SKM-1 treated with dmso at 0.1 percent for 144 hours (cell line): Measurements from ENCODE around the gene MCF2L.
"Not testable (repeated sequence)": the region's sequence is repeated elsewhere in the genome, so short reads cannot be mapped to it uniquely, and the experiment has no call there.

Experiments
- DNase-seq: peaks from one replicate; lab custom pipeline; 2025; ENCODE audit not compliant: unreplicated experiment; lab: John Stamatoyannopoulos, UW

MCF2L gene

DNA sequence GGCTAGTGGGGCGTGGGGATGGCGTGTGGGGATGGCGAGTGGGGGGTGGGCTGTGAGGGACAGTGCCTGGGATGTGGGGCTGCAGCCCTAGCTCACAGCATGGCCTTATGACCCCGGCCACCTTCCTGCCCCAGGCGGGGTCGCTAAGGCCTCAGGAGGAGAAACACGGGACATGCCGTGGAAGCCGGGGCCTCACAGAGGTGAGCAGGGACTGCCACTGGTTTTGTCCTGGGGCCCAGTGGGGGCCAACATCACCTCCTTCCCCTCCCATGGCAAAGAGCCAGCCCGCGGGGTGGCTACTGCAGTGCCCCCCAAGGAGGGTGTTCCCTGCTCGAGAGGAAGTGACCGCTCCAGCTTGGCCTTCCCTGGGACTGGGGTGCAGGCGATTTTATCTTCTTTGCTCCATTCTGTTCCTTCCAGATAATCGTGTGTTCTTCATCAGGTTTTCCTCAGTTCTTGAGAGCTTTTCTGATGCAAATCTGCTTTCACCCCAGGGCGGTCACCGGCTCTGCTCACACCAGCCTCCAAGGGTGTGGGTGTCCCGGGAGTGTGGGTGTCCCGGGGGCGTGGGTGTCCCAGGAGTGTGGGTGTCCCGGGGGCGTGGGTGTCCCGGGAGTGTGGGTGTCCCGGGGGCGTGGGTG is 137.8 kb downstream of the MCF2L start:
- DNase-seq, result no peak

DNA sequence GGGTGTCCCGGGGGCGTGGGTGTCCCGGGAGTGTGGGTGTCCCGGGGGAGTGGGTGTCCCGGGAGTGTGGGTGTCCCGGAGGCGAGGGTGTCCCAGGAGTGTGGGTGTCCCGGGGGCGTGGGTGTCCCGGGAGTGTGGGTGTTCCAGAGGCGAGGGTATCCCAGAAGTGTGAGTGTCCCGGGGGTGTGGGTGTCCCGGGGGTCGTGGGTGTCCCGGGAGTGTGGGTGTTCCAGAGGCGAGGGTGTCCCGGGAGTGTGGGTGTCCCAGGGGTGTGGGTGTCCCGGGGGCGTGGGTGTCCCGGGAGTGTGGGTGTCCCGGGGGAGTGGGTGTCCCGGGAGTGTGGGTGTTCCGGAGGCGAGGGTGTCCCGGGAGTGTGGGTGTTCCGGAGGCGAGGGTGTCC is 139.5 kb downstream of the MCF2L start:
- not testable (repeated sequence) for DNase-seq

DNA sequence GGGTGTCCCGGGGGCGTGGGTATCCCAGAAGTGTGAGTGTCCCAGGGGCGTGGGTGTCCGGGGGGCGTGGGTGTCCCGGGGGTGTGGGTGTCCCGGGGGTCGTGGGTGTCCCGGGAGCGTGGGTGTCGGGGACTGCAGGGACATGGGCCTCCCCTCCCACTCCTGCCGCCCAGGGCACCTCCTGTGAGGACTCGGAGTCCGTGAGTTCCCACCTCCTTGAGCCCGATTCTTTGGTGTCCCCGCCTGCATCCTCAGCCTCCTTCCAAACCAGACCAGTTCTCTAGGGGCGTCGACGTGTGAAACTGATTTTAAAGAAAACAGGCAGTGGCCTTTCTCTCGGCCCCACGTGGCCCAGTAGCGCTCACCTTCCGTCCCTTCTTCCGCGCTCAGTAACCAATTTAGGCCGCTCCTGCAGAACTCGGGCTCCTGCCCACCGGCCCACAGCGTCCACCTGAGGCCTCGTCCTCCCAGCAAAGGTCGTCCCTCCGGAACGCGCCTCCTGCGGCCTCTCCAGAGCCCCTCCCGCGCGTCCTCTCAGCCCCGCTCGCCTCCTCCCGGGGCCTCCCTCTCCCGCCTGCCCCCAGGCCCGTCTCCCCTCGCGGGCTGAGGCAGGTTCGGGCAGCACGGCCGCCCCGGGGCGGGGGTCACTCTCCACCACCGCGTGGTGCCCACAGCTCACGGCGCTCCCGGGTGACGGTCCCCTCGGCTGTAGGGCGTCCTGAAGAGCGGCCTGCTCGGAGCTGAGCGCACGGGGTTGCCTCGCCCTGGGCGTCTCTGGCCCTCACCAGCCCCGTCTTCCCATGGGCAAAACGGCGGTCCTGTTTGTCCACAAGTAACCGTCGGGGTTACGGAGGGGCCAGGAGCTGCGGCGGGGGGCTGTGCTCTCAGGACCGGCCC is 140.4 kb downstream of the MCF2L start:
- DNase-seq, result no peak

DNA sequence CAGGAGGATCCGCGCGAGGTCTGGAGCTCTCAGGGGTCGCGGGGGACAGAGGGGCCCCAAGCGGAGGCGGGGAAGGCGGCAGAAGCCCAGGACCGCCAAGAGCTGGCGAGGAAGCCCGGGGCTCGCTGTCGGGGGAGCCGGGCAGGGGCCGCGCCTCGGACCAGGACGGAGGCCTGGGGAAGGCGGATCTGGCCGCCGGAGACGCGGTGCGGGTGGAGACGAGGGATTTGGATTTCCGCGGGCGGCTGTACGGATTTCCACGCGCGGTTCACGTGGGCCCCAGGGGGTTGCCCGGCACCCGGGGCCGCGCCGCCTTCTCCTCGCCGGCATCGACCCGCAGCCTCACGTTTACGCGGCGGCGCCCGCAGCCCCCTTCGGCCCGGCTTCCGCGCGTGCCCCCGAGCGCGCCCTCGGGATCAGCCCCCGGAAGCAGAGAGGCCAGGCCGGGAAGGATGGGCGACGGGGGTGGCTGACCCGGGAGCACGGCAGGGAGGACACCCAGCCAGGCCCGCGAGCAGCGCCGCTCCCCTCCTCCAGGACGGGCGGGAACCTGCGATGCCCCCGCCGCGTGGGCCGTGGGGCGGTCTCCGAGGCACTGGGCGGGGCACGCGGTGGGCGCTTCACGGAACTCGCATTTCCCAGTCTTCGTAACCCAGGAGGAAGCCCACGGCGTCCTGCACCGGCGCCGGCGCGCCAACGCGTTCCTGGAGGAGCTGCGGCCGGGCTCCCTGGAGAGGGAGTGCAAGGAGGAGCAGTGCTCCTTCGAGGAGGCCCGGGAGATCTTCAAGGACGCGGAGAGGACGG is 141.2 kb downstream of the MCF2L start:
- no peak for DNase-seq

DNA sequence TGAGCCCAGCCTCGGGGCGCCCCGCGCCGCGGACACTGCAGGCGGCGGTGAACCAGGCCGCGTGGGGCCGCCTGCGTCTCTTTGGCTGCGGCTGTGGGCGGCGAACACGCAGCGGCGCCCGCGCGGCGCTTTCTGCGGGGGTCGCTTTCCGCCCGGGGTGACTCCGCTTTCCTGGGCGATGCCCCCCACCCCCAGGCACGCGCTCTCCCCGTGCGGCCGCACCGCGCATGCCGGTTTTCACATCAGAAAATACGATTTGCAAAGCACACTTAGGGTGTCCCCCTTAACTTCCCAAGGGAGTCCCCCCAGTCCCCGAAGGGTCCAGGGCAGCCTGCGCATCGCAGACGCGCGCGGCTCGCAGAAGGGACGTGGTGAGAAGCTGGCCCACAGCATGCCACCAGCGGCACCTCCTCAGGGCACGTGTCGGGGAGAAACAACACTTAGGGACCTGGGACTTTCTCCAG is 141.9 kb downstream of the MCF2L start:
- no peak for DNase-seq

DNA sequence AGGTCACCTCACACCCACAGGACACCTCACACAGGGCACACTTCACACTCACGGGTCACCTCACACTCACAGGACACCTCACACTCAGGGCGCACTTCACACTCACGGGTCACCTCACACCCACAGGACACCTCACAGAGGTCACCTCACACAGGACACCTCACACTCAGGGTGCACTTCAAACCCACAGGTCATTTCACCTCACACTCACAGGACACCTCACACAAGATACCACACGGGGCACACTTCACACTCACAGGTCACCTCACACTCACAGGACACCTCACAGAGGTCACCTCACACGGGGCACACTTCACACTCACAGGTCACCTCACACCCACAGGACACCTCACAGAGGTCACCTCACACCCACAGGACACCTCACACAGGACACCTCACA is 142.8 kb downstream of the MCF2L start:
- DNase-seq, result not testable (repeated sequence)

DNA sequence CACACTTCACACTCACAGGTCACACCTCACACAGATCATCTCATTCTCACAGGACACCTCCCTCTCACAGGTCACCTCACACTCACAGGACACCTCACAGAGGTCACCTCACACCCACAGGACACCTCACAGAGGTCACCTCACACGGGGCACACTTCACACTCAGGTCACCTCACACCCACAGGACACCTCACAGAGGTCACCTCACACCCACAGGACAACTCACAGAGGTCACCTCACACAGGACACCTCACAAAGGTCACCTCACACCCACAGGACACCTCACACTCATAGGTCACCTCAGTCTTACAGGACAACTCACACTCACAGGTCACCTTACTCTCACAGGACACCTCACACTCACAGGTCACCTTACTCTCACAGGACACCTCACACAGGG is 143.5 kb downstream of the MCF2L start:
- DNase-seq, result not testable (repeated sequence)

DNA sequence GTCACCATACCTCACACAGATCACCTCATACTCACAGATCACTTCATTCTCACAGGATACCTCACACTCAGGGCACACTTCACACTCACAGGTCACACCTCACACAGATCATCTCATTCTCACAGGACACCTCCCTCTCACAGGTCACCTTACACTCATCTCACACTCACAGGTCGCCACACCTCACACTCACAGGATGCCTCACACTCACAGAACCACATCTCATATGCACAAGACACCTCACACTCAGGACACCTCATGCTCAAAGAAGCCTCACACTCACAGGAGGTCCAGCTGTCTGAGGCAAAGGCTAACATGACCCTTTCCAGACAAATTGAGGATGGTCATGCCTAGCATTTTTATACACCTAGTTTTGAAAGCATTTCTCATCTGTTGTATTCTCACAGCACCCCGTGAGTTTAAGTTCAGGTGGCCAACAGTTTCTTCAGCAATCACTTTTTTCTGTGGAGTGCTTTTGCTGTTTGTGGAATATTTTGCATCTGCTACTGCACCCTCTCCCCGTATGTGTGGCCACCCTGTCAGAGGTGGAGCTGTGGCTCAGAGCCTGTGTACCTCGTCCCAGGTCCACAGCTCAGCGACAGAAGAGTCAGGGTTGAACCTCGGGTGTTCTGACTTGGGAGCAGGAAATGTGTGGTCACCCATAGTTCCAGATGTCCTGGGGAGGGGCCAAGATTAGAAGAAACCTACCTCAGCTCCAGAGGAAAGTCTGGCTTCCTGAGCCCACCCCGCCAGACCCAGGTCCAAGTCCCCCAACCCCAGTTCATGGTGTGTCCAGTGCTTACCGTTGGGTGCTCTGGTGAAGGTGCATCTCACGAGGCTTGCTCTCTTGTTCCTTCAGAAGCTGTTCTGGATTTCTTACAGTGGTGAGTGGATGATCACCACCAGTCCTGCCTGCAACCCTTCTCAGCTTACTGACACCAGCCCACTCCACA is 144.2 kb downstream of the MCF2L start:
- DNase-seq, result no peak

DNA sequence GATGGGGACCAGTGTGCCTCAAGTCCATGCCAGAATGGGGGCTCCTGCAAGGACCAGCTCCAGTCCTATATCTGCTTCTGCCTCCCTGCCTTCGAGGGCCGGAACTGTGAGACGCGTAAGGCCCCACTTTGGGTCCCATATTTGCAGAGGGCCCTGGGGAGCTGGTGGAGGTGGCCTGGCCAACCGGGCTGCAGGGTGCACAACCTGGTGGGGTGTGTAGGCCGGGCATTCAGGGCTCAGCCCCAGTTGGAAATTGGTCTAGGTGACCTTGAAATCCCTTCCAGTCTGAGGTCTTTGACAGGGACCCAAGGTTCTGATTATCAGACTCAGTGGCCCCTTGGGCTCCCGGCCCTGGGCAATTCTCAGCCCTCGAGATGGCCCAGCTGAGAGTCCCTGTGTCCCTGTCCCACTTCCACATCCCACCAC is 144.8 kb downstream of the MCF2L start:
- no peak for DNase-seq

DNA sequence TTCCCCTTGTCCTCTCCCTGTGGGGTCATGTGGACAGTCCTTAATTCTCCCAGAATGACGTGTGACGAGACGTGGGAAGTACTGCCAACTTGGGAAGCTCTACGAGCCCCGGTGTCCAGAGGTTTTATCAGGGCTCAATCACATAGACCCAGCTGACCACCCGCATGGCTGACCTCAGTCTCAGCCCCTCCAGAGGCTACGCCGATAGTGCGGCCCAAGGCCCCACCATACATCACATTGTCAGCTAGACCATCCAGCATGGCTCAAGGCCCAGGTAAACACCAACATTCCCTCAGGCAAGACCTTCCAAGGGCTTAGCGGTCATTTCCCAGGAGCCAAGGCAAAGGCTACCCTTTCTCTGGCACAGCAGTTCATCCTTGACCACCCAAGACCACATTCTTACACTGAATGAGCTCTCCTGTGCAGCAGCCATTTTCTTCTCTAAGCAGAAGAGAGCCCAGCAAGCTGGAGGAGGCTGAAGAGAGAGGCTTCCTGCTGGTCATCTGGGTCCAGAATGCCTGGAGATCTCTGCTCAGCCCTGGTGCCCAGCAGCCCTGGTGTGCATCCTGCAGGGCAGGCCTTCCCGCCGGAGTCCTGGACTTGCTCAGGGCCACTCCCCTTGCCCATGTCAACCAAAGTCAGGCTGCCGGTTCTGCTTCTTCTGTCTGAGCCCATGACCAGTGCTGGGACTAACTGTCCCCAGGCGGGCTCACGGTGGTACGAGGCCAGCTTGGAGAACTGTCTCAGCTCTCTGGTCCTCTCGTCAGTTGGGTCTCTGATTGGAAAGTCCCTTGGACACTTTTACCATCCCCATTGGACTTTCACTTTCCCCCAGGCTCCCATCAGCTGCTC is 145.7 kb downstream of the MCF2L start:
- no peak for DNase-seq

DNA sequence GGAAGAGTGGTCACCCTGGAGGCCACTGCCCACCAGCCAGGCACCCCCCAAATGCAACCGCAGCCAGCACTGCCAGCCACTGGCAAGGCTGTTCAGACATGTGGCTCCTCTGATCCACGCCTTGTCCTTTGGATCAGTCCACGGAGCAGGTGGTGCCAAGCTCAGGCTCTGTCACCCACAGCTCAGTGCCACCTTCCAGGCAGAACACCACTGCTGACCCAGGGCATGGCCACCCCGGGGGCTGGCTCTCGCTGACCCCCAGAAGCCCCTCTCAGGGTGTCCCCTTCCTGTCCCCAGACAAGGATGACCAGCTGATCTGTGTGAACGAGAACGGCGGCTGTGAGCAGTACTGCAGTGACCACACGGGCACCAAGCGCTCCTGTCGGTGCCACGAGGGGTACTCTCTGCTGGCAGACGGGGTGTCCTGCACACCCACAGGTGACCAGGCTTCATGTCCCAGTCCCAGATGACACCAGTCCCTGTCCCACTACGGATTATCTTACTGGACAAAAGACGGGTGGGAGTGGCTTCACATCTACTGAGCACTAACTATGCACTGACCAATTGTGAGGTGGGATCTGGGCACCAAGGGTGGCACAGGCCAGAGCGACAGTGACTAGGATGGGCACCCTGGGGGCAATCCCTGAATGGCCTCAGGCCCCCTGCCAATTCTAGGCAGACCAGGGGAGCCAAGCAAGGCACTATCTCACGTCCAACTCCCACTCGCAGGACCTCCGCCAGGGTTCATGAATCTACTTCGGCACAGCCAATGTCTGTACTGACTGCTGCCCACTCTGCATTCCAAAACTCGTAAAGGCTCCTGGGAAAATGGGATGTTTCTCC is 146.6 kb downstream of the MCF2L start:
- DNase-seq, result no peak

DNA sequence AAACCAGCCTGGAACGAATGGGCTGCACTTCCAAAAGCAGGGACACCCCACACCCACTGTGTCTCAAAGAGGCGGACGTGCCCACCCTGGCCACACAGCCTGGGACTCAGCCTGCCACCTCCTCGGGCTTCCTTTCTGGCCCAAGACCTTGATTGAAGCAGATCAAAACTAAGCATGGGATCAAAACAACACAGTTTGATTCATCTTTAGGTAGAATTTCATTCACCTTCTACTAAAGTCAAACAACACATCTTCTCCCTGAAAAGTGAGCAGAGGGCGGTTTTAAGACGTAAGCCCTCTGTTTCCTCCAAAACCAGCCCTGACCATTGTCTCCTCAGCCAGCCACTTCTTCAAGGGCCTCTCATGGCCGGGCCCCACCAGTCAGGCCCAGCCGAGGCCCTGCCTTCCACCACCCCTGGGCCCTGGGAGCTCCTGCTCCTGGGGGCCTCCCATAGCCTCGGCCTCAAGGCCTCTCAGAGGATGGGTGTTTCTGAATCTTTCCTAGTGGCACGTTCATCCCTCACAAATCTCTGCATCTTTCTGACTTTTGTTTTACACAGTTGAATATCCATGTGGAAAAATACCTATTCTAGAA is 147.3 kb downstream of the MCF2L start:
- DNase-seq, result no peak

DNA sequence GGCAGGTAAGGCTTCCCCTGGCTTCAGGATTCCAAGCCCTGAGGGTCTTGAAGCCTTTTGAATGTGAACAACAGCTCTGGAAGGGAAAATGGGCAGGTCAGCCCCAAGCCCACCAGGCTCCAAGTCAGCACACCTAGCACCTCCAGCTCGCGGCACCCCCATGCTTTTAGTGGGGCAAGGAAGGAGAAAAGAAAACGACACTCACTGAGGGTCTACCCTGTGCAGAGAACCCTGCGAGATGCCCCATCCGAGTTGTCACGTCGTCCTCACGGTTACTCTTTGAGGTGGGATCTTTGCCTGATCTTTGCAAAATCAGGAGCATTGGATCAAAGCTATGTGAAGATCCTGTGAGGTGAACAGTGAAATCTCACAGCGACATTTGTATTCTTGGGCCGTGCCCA is 147.9 kb downstream of the MCF2L start:
- no peak for DNase-seq

DNA sequence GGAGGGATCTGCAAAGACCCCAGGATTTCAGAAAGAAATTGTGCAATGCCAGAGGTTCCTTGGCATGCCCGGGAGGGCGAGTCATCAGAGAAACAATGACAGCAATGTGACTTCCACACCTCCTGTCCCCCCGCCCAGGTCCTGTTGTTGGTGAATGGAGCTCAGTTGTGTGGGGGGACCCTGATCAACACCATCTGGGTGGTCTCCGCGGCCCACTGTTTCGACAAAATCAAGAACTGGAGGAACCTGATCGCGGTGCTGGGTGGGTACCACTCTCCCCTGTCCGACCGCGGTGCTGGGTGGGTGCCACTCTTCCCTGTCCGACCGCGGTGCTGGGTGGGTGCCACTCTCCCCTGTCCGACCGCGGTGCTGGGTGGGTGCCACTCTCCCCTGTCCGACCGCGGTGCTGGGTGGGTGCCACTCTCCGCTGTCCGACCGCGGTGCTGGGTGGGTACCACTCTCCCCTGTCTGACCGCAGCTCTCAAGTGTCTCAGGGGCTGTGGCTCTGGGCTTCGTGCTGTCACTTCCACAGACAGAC is 148.4 kb downstream of the MCF2L start:
- DNase-seq, result no peak

DNA sequence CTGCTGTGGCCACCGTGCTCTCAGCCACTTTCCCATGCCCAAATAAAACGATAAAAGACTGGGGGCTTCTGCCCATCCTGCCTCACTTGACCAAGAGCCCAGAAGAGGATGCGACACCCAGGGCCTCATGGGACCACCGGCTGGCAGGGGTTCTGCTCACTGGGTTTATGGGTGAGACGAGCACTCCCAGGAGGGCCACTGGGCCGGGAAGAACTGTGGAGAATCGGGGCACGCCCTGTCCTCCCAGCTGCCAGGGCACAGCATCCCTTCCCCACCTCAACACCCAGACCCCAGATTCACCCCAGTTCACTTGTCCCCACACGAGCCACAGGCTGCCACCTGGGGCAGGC is 148.9 kb downstream of the MCF2L start:
- DNase-seq, result no peak

DNA sequence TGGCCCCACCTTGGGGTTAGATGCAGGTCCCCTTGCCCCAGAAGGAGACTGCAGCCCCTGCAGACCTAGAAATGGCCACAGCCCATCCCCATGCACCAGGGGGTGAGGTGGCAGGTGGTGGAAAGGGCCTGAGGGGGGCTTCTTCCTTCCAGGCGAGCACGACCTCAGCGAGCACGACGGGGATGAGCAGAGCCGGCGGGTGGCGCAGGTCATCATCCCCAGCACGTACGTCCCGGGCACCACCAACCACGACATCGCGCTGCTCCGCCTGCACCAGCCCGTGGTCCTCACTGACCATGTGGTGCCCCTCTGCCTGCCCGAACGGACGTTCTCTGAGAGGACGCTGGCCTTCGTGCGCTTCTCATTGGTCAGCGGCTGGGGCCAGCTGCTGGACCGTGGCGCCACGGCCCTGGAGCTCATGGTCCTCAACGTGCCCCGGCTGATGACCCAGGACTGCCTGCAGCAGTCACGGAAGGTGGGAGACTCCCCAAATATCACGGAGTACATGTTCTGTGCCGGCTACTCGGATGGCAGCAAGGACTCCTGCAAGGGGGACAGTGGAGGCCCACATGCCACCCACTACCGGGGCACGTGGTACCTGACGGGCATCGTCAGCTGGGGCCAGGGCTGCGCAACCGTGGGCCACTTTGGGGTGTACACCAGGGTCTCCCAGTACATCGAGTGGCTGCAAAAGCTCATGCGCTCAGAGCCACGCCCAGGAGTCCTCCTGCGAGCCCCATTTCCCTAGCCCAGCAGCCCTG is 149.4 kb downstream of the MCF2L start:
- no peak for DNase-seq

DNA sequence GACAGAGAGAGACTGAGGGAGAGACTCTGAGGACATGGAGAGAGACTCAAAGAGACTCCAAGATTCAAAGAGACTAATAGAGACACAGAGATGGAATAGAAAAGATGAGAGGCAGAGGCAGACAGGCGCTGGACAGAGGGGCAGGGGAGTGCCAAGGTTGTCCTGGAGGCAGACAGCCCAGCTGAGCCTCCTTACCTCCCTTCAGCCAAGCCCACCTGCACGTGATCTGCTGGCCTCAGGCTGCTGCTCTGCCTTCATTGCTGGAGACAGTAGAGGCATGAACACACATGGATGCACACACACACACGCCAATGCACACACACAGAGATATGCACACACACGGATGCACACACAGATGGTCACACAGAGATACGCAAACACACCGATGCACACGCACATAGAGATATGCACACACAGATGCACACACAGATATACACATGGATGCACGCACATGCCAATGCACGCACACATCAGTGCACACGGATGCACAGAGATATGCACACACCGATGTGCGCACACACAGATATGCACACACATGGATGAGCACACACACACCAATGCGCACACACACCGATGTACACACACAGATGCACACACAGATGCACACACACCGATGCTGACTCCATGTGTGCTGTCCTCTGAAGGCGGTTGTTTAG is 150.3 kb downstream of the MCF2L start:
- DNase-seq, result no peak
